HG03442 (cell line): Measurements from ENCODE around the gene DPYD.
A peak's percentile ranks its signal among the peaks of the same experiment; 100 is the strongest.

Source experiments
- ATAC-seq: cut with Tn5 transposase; IDR thresholded peaks from one replicate; pipeline ENCODE4 v1.9.1; 2021; ENCODE audit warnings: mild to moderate bottlenecking, moderate library complexity; ENCODE audit not compliant: unreplicated experiment

Gene DPYD

DNA sequence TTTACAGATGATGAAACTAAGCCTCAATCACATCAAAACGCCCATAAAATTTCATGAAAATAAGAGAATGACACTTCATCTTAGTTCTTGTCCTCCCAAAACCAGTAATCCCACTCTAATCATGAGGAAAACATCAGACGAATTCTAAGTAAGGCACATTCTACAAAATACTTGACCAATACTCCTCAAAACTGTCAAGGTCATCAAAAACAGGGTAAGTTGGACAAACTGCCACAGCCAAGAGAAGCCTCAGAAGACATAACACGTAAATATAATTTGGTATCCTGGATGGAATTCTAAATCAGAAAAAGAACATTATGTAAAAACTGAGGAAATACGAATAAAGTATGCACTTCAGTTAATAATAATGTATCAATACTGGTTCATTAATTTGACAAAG is 128.2 kb downstream of the DPYD start:
- ATAC-seq = no peak

DNA sequence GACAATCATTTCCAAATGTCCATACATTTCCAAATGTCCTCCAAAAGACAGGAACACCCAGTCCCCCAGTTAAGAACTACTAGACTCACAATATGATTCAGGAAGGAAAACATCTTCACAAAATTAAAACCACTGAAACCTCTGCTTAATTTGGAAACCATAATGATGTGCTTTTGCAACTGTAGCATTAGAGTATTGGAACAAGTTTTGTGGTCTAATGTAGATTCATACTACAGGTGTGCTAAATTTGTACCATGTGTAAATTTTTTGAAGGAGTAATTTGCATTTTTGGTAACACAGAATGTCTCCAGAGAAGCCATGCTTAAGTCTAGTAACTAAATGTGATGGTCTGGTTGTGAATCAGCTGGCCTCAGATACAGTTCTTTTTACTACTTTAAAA is 129.6 kb downstream of the DPYD start:
- peak; percentile 89 for ATAC-seq

DNA sequence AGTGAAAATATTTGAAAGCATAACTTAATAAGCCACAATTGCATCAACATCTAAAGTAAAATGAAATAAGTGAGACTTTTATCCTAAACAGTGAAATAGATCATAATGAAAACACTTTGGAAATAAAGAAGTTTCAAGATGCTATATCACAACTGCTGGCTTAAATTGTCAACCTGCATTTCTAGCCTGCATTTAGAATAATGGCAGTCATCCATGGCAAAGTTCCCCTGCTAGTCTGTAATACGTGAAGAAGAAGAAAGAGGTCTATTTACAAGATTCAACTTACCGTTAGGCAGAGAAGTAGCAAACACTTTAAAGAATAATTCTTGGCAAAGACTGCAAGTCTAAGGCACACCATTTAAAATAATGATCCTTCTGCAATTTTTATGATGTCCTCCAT is 133.6 kb downstream of the DPYD start:
- ATAC-seq = no peak

DNA sequence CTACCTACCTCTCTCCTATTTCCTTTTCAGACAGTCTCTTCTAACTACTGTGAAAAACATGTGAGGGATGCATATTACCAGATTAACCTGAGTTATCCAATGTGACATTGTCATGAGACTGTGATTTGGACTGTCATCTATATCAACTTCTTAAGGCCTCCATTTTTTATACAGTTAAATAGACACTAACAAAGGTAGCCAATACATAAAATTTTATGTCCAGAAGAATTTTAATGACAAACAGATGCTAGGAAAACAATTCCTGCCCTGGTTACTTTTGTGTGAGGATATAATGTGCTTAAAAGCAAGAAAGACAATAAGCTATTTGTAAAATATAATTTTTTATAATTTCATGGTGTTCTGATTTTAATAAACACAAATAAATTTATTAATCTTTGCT is 136.2 kb downstream of the DPYD start:
- no peak for ATAC-seq

DNA sequence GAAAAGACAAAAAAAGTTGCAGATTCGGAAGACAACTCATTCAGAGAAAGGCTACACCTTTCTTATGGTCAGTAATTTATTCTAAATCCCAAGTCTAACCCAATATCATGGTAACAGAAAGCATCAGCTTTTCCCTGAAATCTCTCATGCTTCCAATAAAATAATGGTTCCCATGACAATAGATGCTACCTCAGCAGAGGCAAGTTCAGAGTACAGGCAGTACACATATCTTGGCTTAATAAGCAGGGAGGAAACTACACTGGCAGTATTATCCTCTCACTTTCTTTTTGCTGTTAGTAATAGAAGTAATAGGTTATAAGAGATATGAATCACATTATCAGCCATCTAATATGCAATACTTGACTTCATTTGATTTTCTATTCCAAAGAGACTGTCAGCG is 137.1 kb downstream of the DPYD start:
- no peak for ATAC-seq

DNA sequence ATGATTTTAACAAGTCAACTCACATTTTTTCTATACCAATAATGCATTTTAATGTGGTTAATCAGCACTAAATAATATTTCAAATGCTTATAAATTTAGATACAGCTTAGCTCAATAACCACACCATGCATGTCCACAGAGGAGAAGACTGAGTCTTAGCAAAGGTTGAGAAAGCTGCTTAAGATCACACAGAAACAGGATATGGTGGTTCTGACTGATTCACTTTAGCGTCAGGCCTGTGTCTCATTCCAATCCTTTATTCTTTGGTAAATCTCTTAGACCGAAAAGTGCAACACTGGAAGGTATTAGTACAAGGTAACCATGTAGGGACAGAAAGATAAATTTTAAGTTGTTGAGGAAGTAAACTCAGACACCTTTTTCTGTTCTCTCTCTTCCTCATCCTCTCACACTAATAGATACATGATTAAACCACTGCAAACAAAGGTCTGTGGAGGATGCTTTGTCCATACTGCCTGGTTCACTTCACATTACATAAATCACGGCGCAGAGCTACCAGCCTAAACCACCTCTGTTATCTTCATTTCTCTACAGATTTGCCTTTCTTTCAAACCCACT is 139.0 kb downstream of the DPYD start:
- peak; percentile 54 for ATAC-seq

DNA sequence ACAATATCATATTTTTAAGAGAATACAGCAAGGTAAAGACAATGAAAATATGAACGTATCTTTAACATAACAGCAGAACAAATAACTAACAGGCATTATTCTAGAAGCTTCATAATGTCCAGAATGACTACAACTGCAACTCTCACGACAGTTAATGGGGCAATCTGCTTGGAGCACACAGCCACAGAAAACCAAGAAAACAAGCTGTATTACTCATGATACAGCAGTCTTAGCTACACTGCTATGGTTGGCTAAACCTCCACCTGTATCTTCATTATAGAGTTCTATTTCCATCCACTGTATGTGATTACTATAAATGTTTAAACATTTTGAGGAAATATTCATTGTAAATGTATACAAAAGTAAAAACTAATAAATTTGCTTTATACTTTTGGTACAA is 139.9 kb downstream of the DPYD start:
- no peak for ATAC-seq

DNA sequence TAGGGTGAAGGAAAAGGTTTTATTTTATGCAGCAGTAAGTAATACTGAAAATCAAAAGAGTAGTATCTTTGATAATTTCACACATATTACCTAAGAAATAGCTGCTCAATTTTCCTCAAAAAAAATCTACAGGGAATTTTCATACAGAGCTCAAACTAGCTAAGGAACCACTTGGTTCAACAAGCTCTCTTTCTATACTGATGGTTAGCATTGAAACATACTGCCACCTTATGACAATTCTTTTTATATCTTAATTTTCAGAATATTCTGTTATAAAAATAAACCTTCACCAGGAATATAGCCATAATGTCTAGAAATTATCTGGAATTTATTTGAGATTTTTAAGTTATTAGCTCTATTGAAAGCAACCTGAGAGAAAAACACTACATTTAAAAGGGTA is 142.1 kb downstream of the DPYD start:
- ATAC-seq = no peak

DNA sequence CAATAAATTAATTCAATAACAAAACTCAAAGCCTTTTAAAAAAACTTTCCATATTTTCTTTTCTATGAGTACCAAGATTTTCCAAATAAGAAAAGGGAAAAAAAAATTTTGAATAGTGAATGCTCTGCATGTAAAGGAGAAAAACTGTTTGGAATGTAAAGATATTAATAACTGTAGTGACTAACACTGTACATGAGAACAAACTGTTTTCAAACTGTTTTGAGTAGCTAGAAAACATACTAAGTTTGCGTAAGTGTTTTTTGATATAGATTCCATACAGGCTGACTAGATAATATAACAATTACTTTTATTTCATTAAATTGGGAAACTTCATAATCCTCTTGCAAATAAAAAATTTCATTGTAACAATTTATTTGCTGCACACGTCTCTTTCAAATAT is 150.5 kb downstream of the DPYD start:
- no peak for ATAC-seq

DNA sequence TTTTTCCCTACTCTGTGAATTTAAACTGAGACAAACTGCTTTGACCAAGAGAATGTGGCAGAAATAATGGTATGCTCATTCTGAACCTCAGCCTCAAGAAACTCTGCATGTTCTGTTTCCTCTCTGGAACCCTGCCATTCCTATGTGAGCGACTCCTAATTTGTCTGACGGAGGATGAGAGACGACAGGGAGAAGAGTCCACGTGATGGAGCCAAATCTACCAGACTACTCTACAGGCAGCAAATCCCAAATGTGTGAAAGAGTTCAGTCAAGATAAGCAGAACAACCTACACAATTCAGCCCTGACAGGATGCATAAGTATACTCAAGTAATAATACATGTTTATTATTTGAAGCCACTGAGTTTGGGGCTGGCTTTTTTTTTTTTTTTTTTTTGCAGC is 153.5 kb downstream of the DPYD start:
- no peak for ATAC-seq

DNA sequence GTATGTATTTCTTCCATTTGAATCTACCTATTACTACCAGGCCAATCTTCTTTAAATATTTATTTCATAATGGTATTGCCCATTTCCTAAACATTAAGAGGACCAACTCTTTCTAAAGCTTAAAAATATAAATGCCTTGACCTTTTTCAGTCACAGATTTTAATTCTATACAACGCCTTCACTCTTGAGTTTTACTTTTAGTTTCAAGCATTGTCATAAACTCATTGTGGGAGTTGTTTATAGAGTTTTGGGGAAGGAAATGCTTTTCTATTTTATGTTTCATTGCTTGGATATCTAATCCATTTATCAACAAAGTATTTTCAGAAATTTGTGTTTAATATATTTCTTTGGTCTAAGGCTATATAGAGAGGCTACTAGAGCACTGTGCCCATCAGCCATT is 155.8 kb downstream of the DPYD start:
- no peak for ATAC-seq

DNA sequence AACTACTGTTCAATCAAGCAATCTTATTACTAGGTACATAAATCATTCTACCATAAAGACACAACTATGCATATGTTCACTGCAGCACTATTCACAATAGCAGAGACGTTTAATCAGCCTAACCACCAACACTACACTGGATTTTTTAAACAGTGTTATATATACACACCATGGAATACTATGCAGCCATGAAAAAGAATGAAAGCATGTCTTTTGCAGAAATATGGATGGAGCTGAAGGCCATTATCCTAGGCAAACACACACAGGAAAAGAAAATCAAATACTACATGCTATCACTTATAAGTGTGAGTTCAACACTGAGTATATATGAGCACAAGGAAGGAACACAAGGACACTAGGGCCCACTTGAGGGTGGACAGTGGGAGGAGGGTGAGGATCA is 159.2 kb downstream of the DPYD start:
- ATAC-seq = no peak

DNA sequence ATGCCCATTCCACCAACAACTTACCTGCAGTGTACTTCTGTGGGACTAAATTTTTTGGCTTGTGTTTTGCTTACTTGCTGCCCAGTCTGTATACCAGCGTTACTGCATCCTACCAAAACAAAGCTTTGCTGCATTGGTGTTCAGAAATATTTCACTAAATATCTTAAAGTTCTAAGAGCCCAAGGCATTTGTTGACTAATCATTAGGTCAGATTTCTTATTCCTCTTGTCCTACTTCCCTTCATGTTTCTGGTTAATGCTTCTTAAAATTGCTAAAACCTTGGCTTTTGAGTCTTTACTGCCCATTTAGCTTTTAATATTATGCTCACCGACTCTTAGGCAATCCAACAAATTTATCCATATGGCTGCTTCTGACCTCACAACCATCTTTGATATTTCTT is 161.8 kb downstream of the DPYD start:
- ATAC-seq = no peak

DNA sequence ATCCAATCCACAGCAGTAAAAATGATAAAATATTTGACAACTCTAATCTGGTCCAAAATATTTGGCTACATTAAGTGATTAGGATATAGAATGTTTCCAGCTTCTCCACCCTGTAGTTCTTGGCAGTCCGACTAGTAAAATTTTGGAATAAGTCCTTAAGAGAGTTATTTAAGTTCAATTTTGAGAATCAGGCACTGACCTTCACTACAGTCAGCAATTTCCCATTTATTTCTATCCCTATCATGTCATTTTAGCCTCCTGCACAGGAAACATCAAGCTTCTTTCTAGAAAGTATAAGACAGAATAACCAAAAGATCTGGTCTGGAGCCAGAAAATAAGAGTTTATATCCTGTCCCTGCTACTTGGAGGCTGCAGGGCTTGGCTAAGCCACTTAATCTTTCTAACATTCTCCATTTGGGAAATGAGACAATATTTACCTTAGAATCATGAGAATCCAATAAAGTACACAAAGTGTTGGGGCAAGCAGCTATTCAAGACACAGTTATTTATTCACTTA is 162.2 kb downstream of the DPYD start:
- ATAC-seq = no peak

DNA sequence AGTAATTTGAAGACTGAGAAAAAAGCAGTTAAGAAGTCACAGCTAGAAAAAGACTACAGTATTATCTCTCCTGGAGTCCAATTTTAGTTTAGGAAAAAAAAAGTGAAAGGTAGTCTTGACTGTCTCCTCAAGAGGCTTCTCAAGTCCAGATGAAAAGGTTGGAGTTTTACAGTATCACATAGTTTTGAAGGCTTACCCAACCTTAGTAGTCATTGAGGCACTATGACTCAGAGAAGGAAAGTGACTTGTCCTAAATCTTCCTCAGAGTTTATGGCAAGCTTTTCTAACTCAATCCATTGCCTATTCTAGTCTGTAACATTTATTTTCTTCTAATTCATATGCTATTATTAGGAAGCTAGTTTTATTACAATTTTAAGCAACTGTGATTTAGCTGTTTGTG is 174.9 kb downstream of the DPYD start:
- ATAC-seq = no peak

DNA sequence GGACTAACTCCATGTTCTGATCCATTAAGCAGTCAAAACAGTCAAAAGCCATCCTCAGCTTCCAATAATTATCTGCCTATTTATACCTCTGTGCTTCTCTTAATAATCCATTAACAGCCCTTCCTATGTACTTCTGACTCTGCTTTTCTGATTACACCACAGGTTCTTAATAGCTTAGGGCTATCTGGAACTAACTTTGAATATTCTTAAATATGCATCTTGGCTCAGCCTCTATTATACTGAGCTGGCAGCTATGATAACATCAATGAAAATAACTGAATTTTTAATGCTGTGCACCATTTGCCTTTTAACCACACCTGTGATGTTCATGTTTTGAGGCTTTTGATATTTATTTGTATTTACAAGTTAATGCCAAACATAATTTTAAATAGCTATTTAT is 175.9 kb downstream of the DPYD start:
- no peak for ATAC-seq

DNA sequence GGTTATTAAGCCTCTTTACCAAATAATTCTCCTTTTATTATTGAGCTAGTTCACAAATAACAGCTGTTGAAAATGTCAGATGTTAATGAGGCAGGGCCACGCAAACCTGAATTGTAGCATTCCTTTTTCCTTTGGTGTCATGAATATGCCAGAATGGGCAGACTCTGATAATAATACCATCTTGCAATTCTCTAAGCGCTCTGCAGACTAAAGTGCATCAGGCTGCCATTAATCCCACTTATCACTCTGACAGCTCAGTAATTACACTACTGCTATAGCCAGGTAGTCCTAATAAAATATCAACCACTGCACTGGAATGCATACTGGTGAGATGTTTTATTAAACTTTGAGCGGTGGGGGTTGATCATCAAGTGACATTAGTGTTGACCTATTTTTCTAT is 177.7 kb downstream of the DPYD start:
- ATAC-seq = no peak

DNA sequence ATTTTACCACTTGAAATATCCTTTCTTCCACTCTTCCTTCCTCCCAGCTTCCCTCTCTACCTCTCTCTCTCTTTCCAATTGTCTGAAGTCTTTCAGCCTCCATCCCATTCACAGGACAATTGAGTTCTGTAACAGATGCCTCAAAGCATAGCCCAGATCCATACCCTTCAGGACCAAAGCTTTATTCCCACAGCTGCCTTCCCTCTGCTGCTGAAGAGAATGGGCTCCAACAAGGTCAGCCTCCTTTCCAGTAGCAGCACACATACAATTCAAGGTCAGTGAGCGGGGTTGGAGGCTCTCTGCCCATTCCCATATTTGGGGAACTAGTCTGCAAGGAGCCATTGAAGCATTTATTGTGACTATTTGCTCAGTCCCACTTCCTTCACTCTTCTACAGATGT is 179.9 kb downstream of the DPYD start:
- ATAC-seq = no peak

DNA sequence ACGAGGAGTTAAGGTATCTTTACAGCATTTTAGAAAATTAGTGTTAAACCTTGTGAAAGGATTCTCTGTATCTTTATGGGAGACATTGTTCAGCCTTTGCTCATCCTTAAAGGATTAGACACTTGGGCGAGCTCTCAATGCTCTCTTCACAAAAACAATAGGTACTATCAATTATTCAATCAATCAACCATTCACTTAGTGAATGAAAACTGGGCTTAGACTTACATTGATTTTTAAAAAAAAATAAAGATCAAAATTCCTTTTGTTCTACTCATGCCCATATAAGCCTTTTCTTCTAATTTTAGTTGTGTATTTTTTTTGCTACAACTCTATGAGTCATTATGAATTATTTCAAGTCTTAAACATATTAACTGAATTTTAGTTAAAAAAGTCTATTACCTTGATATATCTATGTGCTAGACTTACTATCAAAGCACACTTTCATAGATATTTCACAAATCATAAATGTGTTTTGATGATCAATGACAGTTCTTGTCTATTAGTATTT is 181.2 kb downstream of the DPYD start:
- ATAC-seq = no peak

DNA sequence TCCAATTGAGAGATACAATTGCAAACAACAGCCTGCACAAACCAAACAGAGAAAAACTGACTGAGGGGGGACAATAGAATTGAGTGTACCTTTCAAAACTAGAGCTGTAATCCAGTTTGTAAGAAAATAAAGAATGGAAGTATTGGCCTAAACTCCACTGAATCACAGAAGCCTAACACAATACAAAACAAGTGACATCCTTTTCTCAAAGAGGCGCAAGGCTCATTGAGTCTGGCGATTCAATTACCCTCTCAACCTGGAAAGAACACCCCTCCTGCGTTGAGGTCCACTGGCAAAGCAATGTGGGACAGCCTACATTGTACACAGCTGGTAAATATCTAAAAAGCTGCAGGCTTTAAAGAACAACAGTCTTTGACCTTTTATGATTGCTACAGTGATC is 182.6 kb downstream of the DPYD start:
- ATAC-seq = no peak

DNA sequence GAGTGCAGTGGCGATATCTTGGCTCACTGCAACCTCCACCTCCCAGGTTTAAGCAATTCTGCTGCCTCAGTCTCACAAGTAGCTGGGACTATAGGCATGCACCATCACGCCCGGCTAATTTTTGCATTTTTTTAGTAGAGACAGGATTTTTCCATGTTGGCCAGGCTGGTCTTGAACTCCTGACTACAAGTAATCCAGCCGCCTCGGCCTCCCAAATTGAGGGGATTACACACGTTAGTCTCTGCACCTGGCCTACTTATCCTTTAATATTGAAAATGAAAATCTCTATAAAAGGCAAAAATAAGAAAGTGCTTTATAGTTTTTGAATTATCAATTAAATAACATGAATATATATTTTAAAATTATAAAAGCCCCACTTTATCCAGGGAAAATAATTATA is 190.6 kb downstream of the DPYD start:
- no peak for ATAC-seq

DNA sequence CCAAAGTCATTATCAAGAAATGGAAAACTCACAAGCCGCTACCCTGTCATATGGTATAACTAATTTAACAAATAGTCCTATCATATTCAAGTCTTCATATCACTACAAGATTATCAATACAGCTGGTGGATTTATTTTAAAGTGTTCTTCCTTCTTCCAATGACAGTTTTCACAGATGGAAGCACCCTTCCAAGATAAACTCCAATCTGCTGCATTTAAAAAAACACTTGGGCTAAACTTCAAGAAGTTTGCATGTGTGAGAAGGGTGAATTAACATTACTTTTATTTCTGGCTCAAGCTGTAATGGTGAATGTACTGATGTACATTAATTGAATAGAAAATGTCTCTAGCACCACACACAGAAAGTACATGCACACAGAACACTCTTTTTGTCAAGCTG is 192.4 kb downstream of the DPYD start:
- ATAC-seq = no peak

DNA sequence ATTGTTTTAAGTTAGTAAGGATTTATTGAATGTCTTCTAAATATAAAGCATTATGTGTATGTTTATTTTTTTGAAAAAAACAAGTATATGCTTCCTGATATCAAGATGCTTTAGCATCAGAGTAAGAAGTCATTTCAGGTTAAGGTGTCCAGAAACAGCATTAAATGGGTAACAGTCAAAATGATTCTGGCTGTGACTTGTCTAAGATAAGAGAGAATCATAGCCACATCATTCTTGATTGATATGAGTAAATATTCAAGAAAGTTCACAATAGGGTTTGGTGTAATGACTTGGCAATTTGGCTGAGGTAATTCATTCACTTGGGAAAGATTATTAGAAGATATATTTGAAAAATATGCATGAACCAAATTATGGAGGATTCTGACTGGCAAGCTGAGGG is 193.8 kb downstream of the DPYD start:
- no peak for ATAC-seq
